ENCODE measurements around the gene HAUS5.
"Not testable (repeated sequence)": the region's sequence is repeated elsewhere in the genome, so short reads cannot be mapped to it uniquely, and the experiment has no call there.

- TF ChIP-seq, protein P1, sequence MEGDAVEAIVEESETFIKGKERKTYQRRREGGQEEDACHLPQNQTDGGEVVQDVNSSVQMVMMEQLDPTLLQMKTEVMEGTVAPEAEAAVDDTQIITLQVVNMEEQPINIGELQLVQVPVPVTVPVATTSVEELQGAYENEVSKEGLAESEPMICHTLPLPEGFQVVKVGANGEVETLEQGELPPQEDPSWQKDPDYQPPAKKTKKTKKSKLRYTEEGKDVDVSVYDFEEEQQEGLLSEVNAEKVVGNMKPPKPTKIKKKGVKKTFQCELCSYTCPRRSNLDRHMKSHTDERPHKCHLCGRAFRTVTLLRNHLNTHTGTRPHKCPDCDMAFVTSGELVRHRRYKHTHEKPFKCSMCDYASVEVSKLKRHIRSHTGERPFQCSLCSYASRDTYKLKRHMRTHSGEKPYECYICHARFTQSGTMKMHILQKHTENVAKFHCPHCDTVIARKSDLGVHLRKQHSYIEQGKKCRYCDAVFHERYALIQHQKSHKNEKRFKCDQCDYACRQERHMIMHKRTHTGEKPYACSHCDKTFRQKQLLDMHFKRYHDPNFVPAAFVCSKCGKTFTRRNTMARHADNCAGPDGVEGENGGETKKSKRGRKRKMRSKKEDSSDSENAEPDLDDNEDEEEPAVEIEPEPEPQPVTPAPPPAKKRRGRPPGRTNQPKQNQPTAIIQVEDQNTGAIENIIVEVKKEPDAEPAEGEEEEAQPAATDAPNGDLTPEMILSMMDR (conservative IDR thresholded peaks at IDR 0.05; ENCODE audit: low read length) = not testable (repeated sequence)
- not testable (repeated sequence) for TF ChIP-seq EZH2phosphoT487 (IDR thresholded peaks at IDR 0.05; ENCODE audit: borderline replicate concordance)
These were observed 5.4 kb upstream of the HAUS5 start for GRCh38 chr19:35607170-35607569.

Data from Loucy (cell line).